BJ (cell line): ENCODE data around the gene LVRN. TPM values are rescaled to one million over a fixed set of nuclear protein-coding genes. Genes with fewer than 3 reads are reported as not detected.
A peak's percentile ranks its signal among the peaks of the same experiment; 100 is the strongest.

ENCODE experiments used
- CTCF ChIA-PET: fragments of 350-600 bp; formaldehyde crosslinking; extraction: SDS; loops from one replicate; lab custom pipeline; 2021; ENCODE audit warnings: antibody characterized with exemption, inconsistent platforms; lab: Yijun Ruan, JAX
- POLR2A ChIA-PET: fragments of 300-600 bp; sonication (Branson Sonifier 250); formaldehyde crosslinking; extraction: SDS; loops from one replicate; lab custom pipeline; 2021; ENCODE audit warnings: antibody characterized with exemption; lab: Charles Lee
- DNase-seq: peaks from one replicate; pipeline ENCODE4 v3.0.0-alpha.2; 2011; ENCODE audit warnings: low read depth
- H3K27me3 ChIP-seq: 2 replicates; pipeline ENCODE4 v1.6.0; 2011; ENCODE audit warnings: low read length; ENCODE audit not compliant: control insufficient read depth, insufficient read depth
- H3K36me3 ChIP-seq: 2 replicates; pipeline ENCODE4 v1.5.1; 2011; ENCODE audit warnings: low read length; ENCODE audit not compliant: control insufficient read depth, insufficient read depth
- H3K4me3 ChIP-seq: 2 replicates; pipeline ENCODE4 v1.5.1; 2011; ENCODE audit warnings: low read depth, mild to moderate bottlenecking, control low read depth, low read length
- polyA plus RNA-seq: library from polyadenylated mRNA; depleted of rRNA; stranded (reverse); fragments of >200 nt; gene quantifications from 2 replicates; pipeline ENCODE4 v1.2.3, GENCODE V29; 2011
- TF ChIP-seq, protein P1 (sequence below): IDR thresholded peaks from 2 replicates; pipeline ENCODE4 v1.5.1; 2011; ENCODE audit warnings: low read depth, mild to moderate bottlenecking, control low read depth, inconsistent platforms, low read length, moderate library complexity; ENCODE audit not compliant: insufficient read depth

LVRN gene
- polyA plus RNA-seq, 1 experiment, result 0.05 TPM

DNA sequence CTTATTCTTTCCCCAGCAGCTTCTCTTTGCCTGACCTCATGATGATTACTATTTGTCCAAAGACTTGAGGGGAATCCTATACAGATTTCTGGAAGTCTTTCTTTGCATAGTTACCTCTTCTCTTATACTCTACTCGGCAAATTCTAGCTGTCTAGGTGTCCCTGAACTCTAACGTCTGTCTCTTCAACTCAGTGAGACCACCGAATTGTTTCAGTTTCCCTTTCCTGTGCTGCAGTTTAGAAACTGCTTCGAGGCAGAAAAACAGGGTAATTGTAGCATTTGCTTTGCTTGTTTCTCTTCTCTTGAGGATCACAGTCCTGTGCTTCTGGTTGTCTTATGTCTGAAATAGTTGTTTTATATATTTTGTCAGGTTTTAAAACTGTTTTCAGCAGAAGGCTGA, 14.8 kb downstream of the LVRN start:
- POLR2A ChIA-PET, result no interaction called here
- TF ChIP-seq, protein P1, sequence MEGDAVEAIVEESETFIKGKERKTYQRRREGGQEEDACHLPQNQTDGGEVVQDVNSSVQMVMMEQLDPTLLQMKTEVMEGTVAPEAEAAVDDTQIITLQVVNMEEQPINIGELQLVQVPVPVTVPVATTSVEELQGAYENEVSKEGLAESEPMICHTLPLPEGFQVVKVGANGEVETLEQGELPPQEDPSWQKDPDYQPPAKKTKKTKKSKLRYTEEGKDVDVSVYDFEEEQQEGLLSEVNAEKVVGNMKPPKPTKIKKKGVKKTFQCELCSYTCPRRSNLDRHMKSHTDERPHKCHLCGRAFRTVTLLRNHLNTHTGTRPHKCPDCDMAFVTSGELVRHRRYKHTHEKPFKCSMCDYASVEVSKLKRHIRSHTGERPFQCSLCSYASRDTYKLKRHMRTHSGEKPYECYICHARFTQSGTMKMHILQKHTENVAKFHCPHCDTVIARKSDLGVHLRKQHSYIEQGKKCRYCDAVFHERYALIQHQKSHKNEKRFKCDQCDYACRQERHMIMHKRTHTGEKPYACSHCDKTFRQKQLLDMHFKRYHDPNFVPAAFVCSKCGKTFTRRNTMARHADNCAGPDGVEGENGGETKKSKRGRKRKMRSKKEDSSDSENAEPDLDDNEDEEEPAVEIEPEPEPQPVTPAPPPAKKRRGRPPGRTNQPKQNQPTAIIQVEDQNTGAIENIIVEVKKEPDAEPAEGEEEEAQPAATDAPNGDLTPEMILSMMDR, result no peak
- CTCF ChIA-PET, result interaction anchor here (1.0 kb wide), 1 partner anchor 16 kb away, joined by 3 read pairs; no protein-coding TSS in a partner anchor
- DNase-seq, result no peak
- no peak overlapping the region for H3K4me3 ChIP-seq
- no peaks in the 10 kb centered on the region for H3K36me3 ChIP-seq
- H3K27me3 ChIP-seq, result no peaks in the 10 kb centered on the region

DNA sequence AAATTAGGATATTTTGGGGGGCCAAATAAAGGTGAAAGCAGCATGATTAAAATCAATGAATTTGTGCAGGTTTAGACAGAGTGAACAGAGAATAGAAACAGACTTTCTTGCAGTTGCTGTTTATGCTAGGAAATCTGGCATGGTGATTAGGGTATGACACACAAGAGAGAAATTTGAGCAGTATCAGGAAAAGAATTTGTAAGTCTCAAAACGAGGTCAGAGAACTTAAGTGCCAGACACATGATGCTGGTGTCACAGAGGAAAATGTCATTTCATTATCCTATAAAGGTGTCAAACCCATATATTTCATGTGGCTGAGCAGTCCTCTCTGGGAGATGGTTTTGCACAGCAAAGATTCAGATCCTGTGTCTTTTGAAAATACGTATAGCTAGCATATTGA, 15.7 kb downstream of the LVRN start:
- Histone ChIP-seq H3K4me3 (no peak overlapping the region), H3K27me3 (no peaks in the 10 kb centered on the region), H3K36me3 (no peaks in the 10 kb centered on the region)
- POLR2A ChIA-PET, result no interaction called here
- DNase-seq, result peak; percentile 80
- TF ChIP-seq, protein P1, result no peak
- CTCF ChIA-PET, result interaction anchor here (1.0 kb wide), 1 partner anchor 17 kb away, joined by 3 read pairs; no protein-coding TSS in a partner anchor

DNA sequence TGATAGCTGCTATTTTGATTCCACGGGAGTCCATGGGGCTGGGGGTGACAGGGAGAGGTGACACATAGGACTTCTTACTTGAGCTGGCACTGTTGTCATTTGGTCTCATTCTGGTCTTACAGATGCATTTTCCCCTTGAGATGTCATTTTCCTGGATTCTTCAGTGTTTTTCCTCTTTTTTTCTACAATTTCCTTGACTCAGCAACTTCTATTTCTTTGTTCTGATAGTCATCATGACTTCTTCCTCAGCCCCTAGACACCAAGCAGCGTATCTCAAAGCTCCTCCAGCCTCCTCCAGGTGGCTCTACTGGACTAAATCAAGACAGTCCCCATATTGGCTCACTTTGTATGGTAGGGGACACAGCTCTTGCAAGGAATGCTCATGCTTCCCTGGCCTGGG, 16.5 kb downstream of the LVRN start:
- POLR2A ChIA-PET, result interaction anchor here (0.7 kb wide), 1 partner anchor 1588 kb away, joined by 3 read pairs; no protein-coding TSS in a partner anchor
- DNase-seq, result no peak

DNA sequence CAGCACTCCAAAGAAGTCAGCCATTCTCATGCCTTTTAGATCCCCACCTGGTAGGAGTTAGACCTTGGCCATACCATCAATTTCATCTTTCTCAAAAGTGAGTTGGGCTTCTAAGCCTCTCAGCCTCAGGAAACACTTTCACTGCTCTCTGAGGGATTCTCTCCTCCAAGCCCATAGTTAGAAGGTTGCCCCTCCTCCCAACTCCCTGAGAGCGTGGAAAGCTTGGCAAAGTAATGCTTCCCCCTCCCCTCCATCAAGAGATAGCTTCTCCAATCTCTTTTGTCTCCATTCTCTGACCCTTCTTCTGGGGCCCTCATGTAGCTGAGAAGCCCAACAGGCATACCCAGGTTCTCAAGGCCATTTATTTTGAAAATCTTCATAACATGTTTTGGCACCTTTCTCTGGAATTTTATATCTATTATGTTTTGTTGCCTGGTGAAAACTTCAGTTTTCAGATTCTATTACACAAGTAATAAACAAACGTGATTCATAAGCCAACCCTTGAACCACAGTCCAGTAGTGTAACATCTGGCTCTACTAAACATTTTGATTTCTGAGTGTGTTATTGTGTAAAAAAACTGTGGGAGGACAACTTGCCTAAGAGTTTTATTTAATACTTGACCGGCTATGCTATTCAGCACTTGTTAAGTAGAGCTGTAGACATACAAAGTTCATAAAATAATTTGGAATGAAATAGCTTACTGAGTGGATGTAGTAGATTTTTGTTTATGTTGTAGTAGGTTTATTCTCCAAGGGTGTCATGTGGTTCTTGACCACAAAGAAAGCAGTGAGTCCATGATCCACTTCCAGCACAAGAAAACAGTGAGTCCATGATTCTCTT, 17.1 kb downstream of the LVRN start:
- TF ChIP-seq, protein P1, result no peak
- Histone ChIP-seq H3K27me3 (no peaks in the 10 kb centered on the region), H3K4me3 (no peak overlapping the region), H3K36me3 (no peaks in the 10 kb centered on the region)
- ChIA-PET POLR2A (interaction anchor here (0.7 kb wide), 1 partner anchor 1589 kb away, joined by 3 read pairs; no protein-coding TSS in a partner anchor), CTCF (no interaction called here)
- peak; percentile 94 for DNase-seq

More for the DNA sequence above, 16.5 kb downstream of the LVRN start:
- Histone ChIP-seq H3K27me3 (no peaks in the 10 kb centered on the region), H3K4me3 (no peak overlapping the region), H3K36me3 (no peaks in the 10 kb centered on the region)
- CTCF ChIA-PET, result interaction anchor here (1.0 kb wide), 1 partner anchor 17 kb away, joined by 3 read pairs; no protein-coding TSS in a partner anchor
- TF ChIP-seq, protein P1, result no peak

DNA sequence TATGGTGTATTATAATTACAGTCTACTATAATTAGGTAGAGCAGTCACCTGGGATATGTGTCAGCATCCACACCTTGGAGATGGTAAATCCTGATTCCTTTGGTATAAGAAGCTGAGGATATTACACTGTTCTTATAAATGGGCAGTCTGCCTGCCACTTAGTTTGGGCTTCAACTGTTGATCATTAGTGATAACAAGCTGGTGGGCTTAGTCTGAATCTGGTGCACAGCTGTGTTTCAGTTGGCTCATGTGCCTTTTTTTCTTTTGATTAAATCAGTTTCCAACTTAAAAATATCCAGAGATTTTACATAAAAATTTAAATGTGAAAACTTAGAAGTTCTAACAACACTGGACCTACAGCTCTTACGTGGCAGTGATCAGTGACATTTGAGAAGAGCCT, 21.2 kb downstream of the LVRN start:
- Histone ChIP-seq H3K27me3 (no peaks in the 10 kb centered on the region), H3K4me3 (no peak overlapping the region), H3K36me3 (no peaks in the 10 kb centered on the region)
- POLR2A ChIA-PET, result no interaction called here
- no peak for DNase-seq
- TF ChIP-seq, protein P1, result no peak
- CTCF ChIA-PET, result interaction anchor here (0.7 to 1.2 kb wide), 3 partner anchors 11 to 125 kb away, joined by 3 read pairs; no protein-coding TSS in a partner anchor
